Stomach (tissue), 4 donors: ENCODE measurements around the gene NQO1.

Source experiments
- EP300 ChIP-seq: sonication (generic); formaldehyde crosslinking; IDR thresholded peaks from one replicate; pipeline ENCODE4 v1.6.1; 2017; ENCODE audit warnings: antibody characterized with exemption
- POLR2A ChIP-seq, 4 donors: fragments of 450-650 bp; IDR thresholded peaks; one replicate each; pipeline ENCODE4 v1.6.1; 2016; ENCODE audit warnings: antibody characterized with exemption in 4 of 4, control low read depth in 2 of 4, mild to moderate bottlenecking in 1 of 4, moderate library complexity in 1 of 4
- POLR2AphosphoS5 ChIP-seq, 3 donors: sonication (generic); formaldehyde crosslinking; IDR thresholded peaks; one replicate each; pipeline ENCODE4 v1.6.1; 2016; ENCODE audit warnings: antibody characterized with exemption in 3 of 3
- TF ChIP-seq, protein P1 (sequence below), 7 experiments: fragments of 450-650 bp in 4 of 7; fragments of 200-600 bp in 3 of 7; sonication (generic) in 3 of 7; IDR thresholded peaks; one replicate each; pipeline ENCODE4 v1.5.1; 2016 to 2019; ENCODE audit warnings: antibody characterized with exemption in 7 of 7, control low read depth in 2 of 7, mild to moderate bottlenecking in 1 of 7

DNA sequence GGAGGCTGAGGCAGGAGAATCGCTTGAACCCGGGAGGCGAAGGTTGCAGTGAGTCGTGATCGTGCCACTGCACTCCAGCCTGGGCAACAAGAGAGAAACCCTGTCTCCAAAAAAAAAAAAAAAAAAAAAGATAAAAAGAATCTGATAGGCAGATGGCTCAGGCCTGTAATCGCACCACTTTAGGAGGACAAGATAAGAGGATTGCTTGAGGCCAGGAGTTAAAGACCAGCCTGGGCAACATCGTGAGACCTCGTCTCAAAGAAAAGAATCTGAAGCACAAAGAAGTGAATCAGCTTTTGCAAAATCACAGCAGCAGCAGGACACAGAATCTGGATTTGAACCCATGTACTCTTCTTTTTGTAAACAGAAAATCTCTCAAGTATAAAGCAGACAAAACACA, 20.8 kb upstream of the NQO1 start:
- no peak for TF ChIP-seq POLR2AphosphoS5 (IDR thresholded peaks at IDR 0.05)
- no peak for TF ChIP-seq EP300
- TF ChIP-seq, protein P1, sequence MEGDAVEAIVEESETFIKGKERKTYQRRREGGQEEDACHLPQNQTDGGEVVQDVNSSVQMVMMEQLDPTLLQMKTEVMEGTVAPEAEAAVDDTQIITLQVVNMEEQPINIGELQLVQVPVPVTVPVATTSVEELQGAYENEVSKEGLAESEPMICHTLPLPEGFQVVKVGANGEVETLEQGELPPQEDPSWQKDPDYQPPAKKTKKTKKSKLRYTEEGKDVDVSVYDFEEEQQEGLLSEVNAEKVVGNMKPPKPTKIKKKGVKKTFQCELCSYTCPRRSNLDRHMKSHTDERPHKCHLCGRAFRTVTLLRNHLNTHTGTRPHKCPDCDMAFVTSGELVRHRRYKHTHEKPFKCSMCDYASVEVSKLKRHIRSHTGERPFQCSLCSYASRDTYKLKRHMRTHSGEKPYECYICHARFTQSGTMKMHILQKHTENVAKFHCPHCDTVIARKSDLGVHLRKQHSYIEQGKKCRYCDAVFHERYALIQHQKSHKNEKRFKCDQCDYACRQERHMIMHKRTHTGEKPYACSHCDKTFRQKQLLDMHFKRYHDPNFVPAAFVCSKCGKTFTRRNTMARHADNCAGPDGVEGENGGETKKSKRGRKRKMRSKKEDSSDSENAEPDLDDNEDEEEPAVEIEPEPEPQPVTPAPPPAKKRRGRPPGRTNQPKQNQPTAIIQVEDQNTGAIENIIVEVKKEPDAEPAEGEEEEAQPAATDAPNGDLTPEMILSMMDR (IDR thresholded peaks at IDR 0.05) = no peak
- no peak for TF ChIP-seq POLR2A (IDR thresholded peaks at IDR 0.05)
